Upper lobe of left lung (tissue), 4 donors: ENCODE measurements around the gene RAVER2.

Source experiments
- POLR2A ChIP-seq, 4 donors: fragments of 450-650 bp; IDR thresholded peaks; one replicate each; pipeline ENCODE4 v1.5.1; 2016 to 2017; ENCODE audit warnings: antibody characterized with exemption in 4 of 4, mild to moderate bottlenecking in 2 of 4
- TF ChIP-seq, protein P1 (sequence below), 6 experiments: fragments of 450-650 bp in 4 of 6; fragments of 200-600 bp in 2 of 6; sonication (generic) in 2 of 6; IDR thresholded peaks; one replicate each; pipeline ENCODE4 v1.5.1; 2016 to 2019; ENCODE audit warnings: antibody characterized with exemption in 6 of 6

DNA sequence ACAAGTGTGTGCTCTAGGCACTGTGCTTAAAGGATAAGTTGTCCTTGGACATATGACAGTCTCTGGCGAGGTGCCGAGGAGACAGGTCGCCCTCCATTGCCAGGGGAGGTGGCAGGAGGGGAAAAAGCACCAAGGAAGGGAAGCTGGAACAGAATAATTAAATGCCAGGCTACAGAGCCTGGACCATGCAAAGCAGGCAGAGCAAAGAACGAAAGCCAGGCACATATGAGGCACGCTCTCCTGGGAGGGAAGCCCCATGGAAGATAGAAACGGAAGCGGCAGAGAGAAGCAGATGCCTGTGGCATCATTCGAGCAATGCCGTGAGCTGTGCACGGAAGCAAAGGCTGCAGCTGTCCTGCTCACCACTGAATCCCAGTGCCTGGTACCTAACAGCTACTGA is 130.2 kb downstream of the RAVER2 start:
- TF ChIP-seq, protein P1, sequence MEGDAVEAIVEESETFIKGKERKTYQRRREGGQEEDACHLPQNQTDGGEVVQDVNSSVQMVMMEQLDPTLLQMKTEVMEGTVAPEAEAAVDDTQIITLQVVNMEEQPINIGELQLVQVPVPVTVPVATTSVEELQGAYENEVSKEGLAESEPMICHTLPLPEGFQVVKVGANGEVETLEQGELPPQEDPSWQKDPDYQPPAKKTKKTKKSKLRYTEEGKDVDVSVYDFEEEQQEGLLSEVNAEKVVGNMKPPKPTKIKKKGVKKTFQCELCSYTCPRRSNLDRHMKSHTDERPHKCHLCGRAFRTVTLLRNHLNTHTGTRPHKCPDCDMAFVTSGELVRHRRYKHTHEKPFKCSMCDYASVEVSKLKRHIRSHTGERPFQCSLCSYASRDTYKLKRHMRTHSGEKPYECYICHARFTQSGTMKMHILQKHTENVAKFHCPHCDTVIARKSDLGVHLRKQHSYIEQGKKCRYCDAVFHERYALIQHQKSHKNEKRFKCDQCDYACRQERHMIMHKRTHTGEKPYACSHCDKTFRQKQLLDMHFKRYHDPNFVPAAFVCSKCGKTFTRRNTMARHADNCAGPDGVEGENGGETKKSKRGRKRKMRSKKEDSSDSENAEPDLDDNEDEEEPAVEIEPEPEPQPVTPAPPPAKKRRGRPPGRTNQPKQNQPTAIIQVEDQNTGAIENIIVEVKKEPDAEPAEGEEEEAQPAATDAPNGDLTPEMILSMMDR (IDR thresholded peaks at IDR 0.05), result no peak
- no peak for TF ChIP-seq POLR2A (IDR thresholded peaks at IDR 0.05)
